Measurements from ENCODE around the gene BCL2L1.

DNA sequence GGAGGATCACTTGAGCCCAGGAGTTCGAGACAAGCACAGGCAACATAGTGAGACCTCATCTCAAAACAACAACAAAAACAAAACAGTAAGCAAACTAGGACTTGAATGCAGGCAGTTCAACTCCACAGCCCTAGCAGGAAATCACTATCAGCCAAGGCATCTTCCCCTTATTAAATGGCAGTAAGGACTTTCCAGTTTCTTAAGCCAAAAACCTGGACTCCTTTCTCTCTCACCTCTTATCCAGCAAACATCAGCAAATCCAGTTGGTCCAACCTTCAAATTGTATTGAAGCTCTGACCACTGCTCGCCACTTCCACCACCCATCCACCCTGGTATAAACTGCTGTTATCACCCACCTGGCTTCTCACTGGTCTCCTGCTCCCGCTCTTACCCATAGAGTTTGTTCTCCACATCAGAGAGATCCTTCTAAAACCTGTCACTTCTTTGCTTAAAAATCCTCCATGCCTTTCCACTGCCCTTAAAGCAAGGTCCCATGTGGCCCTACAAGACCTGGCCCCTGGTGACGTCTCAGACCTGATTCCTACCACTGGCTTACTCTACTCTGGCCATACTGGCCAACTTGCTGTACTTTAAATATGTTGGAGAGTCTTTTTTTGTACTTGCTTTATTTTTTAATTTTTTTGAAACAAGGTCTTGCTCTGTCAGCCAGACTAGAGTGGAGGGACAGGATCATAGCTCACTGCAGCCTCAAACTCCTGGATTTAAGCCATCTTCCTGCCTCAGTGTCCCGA lies 27.6 kb downstream of the BCL2L1 start:
- TF ChIP-seq, protein P1, sequence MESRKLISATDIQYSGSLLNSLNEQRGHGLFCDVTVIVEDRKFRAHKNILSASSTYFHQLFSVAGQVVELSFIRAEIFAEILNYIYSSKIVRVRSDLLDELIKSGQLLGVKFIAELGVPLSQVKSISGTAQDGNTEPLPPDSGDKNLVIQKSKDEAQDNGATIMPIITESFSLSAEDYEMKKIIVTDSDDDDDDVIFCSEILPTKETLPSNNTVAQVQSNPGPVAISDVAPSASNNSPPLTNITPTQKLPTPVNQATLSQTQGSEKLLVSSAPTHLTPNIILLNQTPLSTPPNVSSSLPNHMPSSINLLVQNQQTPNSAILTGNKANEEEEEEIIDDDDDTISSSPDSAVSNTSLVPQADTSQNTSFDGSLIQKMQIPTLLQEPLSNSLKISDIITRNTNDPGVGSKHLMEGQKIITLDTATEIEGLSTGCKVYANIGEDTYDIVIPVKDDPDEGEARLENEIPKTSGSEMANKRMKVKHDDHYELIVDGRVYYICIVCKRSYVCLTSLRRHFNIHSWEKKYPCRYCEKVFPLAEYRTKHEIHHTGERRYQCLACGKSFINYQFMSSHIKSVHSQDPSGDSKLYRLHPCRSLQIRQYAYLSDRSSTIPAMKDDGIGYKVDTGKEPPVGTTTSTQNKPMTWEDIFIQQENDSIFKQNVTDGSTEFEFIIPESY (IDR thresholded peaks at IDR 0.05; ENCODE audit: borderline replicate concordance, low read depth) = no peak
- TF ChIP-seq YY1 (IDR thresholded peaks at IDR 0.05; ENCODE audit: low read depth) = no peak
- TF ChIP-seq, protein P2, sequence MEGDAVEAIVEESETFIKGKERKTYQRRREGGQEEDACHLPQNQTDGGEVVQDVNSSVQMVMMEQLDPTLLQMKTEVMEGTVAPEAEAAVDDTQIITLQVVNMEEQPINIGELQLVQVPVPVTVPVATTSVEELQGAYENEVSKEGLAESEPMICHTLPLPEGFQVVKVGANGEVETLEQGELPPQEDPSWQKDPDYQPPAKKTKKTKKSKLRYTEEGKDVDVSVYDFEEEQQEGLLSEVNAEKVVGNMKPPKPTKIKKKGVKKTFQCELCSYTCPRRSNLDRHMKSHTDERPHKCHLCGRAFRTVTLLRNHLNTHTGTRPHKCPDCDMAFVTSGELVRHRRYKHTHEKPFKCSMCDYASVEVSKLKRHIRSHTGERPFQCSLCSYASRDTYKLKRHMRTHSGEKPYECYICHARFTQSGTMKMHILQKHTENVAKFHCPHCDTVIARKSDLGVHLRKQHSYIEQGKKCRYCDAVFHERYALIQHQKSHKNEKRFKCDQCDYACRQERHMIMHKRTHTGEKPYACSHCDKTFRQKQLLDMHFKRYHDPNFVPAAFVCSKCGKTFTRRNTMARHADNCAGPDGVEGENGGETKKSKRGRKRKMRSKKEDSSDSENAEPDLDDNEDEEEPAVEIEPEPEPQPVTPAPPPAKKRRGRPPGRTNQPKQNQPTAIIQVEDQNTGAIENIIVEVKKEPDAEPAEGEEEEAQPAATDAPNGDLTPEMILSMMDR (IDR thresholded peaks at IDR 0.05) = no peak
- TF ChIP-seq, protein P3, sequence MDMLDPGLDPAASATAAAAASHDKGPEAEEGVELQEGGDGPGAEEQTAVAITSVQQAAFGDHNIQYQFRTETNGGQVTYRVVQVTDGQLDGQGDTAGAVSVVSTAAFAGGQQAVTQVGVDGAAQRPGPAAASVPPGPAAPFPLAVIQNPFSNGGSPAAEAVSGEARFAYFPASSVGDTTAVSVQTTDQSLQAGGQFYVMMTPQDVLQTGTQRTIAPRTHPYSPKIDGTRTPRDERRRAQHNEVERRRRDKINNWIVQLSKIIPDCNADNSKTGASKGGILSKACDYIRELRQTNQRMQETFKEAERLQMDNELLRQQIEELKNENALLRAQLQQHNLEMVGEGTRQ (IDR thresholded peaks at IDR 0.05; ENCODE audit: borderline replicate concordance, low read depth, low read length) = no peak
- no peak for TF ChIP-seq TAF1 (IDR thresholded peaks at IDR 0.05; ENCODE audit: borderline replicate concordance, low read depth, low read length)
- no peak for TF ChIP-seq FOXM1 (IDR thresholded peaks at IDR 0.05; ENCODE audit: low read depth)
- no peak for TF ChIP-seq RAD21 (IDR thresholded peaks at IDR 0.05; ENCODE audit: low read length)
- TF ChIP-seq MEF2A (IDR thresholded peaks at IDR 0.05; ENCODE audit: borderline replicate concordance, low read depth) = no peak
- TF ChIP-seq POLR2AphosphoS5 (IDR thresholded peaks at IDR 0.05; ENCODE audit: low read depth, low read length) = no peak
- TF ChIP-seq, protein P4, sequence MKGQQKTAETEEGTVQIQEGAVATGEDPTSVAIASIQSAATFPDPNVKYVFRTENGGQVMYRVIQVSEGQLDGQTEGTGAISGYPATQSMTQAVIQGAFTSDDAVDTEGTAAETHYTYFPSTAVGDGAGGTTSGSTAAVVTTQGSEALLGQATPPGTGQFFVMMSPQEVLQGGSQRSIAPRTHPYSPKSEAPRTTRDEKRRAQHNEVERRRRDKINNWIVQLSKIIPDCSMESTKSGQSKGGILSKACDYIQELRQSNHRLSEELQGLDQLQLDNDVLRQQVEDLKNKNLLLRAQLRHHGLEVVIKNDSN (IDR thresholded peaks at IDR 0.05; ENCODE audit: borderline replicate concordance, low read depth) = no peak
- TF ChIP-seq NFIC (IDR thresholded peaks at IDR 0.05; ENCODE audit: borderline replicate concordance) = no peak
- TF ChIP-seq RCOR1 (IDR thresholded peaks at IDR 0.05; ENCODE audit: low read length) = no peak

Data from SK-N-SH (cell line).